HG02981 (cell line): ENCODE results near the gene RNLS.

ENCODE experiments used
- ATAC-seq: cut with Tn5 transposase; IDR thresholded peaks from one replicate; pipeline ENCODE4 v1.9.1; 2021; ENCODE audit warnings: mild to moderate bottlenecking, moderate library complexity; ENCODE audit not compliant: unreplicated experiment

Gene RNLS

GRCh38 chr10:88437411-88437810 lies 145.7 kb downstream of the RNLS start:
- no peak for ATAC-seq

GRCh38 chr10:88433565-88434186 lies 149.4 kb downstream of the RNLS start:
- no peak for ATAC-seq

DNA sequence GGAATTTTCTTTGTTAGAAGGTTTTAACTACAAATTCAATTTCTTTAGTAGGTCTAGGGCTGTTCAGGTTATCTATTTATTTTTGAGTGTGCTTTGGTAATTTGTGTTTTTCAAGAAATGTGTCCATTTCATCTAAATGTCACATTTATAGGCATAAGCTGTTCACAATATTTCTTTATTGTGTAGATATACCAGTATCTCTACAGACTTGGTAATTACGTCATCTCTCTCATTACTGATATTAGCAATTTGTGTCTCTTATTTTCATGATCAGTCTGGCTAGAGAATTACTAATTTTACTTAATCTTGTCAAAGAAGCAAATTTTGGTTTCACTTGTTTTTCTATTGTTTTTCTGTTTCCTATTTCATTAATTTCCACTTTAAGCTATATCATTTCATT lies 152.0 kb downstream of the RNLS start:
- ATAC-seq, result no peak

DNA sequence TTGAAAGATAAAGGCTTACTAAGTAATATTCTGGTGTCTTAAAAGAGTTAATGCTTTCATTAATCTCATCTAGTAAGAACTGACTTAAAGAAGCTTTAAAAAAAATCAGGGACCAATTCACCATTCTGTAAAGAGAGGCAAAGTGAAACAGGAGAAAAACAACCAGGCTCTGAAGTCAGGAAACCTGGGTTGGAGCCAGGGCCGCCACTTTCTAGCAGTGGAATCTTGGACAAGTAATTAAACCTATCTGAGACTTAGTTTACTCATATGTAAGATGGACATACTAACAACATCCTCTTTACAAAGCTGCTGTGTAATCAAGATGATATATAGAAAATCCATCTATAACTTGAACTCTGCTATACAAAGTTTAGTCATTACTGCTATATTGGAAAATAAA lies 154.1 kb downstream of the RNLS start:
- ATAC-seq, result no peak

GRCh38 chr10:88428442-88428841 lies 154.7 kb downstream of the RNLS start:
- no peak for ATAC-seq

DNA sequence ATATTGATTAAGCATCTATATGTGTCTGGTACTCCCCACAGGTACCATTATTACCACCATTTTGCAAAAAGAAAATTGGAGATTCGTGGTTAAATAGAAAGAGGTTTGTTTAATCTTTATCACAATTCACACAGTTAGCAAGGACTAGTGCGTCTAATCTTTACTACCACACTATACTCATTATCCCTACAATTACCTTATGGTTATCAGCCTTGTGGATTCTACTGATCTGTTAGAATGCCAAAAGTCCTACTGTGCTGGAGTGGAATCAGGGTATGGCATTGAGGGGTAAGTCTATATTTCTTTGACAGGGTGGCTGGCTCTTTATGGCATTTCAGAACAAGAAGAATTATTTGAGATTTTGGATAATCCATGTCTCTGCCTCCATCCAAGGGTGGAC lies 156.1 kb downstream of the RNLS start:
- no peak for ATAC-seq

DNA sequence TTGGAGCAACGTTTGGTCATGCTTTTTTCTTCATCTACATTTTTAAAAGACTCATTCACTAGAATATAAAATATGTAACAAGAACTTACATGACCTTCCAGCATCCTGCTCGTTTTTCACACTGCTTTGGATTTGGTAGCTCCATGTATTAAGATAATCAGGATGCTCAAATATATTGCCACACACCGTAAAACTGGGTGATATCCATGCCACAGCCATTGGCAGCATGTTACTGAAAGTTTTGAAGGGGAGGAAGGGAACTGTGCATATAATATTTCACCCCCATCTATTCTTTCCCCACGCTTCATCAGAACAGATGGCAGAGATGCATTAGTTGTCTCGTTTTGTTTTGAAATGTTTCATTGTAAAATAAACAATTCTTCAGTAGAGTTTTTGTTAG lies 158.2 kb downstream of the RNLS start:
- no peak for ATAC-seq

GRCh38 chr10:88423732-88424131 lies 159.4 kb downstream of the RNLS start:
- no peak for ATAC-seq

GRCh38 chr10:88421590-88421989 lies 161.5 kb downstream of the RNLS start:
- ATAC-seq, result no peak

GRCh38 chr10:88418871-88419270 lies 164.2 kb downstream of the RNLS start:
- ATAC-seq, result no peak

GRCh38 chr10:88417387-88418030 lies 165.6 kb downstream of the RNLS start:
- ATAC-seq, result no peak

DNA sequence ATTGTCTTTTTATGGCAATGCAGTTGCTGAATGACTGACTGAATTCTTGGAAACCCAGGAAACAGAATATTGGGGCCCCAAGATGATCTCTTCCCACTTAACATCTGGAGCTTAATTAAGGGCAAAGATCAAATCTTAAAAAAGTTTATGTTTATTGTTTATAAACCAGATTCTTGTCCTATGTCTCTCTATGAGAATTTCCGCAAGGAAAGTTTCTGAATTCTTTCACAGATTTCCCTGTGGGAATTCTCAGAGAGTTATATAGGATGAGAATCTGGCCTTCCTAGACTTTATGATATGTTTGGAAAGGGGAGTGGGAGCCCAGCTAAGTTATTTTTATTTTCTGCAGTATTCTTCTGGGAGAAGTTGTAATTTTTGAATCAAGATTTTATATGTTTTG lies 166.3 kb downstream of the RNLS start:
- no peak for ATAC-seq

DNA sequence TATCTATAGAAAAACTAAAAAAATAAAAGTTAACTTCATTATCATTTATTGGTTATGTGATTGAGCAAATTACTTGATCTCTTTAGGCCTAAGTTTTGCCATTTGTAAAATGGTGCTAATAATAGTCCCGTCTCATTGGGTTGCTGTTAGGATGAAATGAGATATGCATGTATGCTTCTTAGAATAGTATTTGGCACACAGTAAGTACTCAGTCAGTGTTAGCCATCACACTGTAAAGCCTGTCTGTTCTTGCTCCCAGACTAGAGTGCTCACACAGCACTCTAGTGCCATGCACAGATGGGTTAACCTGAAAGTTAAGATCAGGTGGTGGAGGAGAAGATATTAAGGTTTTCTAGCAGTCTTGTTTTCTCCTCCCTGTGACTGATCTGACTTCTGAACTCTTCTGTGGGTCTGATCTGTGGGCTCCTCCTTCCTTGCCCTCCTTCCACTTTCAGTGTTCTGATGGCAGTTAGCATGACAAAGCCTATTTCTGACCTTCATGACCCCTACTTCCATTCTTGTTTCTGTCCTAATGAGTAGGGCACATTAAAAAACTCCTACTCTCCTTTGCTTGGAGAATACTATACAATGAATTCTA lies 167.5 kb downstream of the RNLS start:
- ATAC-seq, result no peak

DNA sequence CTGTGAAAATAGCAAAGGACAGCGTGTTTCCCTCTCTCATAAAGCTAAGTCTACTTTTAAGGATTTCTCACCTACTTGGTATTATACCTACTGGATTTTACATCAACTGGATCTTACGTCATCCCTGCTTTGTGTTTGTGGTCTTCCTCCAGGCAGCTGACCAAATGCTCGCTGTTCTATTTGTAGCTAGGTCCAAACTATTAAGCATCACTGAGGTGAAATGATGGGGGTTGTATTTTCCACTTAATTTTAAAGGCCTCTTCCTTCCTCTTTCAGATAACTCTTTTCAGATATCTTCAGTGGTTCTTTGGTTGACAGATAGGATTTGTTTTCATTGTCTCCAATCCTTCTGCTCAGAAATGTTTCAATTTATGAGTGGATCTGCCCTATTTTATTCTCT lies 169.7 kb downstream of the RNLS start:
- ATAC-seq, result no peak

- ATAC-seq, result no peak
These were observed 171.3 kb downstream of the RNLS start for GRCh38 chr10:88411772-88412349.

GRCh38 chr10:88409824-88410223 lies 173.3 kb downstream of the RNLS start:
- ATAC-seq, result no peak

- ATAC-seq, result no peak
These were observed 173.9 kb downstream of the RNLS start for GRCh38 chr10:88409236-88409635.

DNA sequence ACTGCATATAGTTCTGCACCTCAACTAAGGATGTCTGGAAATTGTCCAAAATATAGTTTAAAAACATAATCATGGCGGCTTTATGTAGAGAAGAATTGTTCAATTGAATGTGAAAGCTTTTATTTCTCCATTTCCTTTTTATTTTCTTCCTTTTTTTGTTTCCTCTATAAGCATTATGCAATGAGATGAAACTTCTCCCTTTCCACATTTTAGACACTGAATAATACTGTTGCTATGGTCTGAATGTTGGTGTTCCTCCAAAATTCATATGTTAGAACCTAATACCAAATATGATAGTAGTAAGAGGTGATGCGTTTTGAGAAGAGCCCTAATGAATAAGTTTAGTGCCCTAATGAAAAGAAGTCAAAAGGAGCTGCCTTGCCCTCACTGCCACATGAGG lies 175.0 kb downstream of the RNLS start:
- no peak for ATAC-seq

GRCh38 chr10:88404133-88404532 lies 179.0 kb downstream of the RNLS start:
- ATAC-seq, result no peak

- no peak for ATAC-seq
These were observed 181.3 kb downstream of the RNLS start for GRCh38 chr10:88401671-88402347.

DNA sequence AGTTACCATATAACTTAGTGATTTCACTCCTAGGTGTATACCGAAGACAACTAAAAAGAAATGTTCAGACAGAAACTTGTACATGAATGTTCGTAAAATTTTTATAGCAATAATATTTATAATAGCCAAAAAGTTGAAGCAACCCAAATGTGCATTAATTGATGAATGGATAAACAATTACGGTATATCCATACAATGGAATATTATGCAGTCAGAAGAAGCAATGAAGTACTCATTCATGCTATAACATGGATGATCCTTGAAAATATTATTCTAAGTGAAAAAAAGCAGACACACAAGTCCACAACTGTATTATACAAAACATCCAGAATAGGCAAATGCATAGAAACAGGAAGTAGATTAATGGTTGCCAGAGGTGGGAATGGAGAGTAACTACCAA lies 183.9 kb downstream of the RNLS start:
- ATAC-seq, result no peak

- no peak for ATAC-seq
These were observed 187.4 kb downstream of the RNLS start for GRCh38 chr10:88395677-88396076.
